ENCODE results near the gene ADGRA3.

- TF ChIP-seq CTCF (IDR thresholded peaks at IDR 0.05) (no peak), POLR2AphosphoS5 (IDR thresholded peaks at IDR 0.05; ENCODE audit: low read depth, low read length) (no peak), TCF7L2 (IDR thresholded peaks at IDR 0.05; ENCODE audit: low read depth, low read length) (no peak)
Observed at GRCh38 chr4:22416403-22416802, 99.5 kb downstream of the ADGRA3 start.
